MM.1S (cell line): Measurements from ENCODE around the gene CADPS.

Experiments used
- CTCF ChIP-seq: fragments of 300-600 bp; sonication (generic); IDR thresholded peaks from 2 replicates; pipeline ENCODE4 v1.5.1; 2016; ENCODE audit warnings: antibody characterized with exemption, low read length, mixed read lengths
- EZH2phosphoT487 ChIP-seq: fragments of 300-600 bp; sonication (generic); IDR thresholded peaks from 2 replicates; pipeline ENCODE4 v1.6.1; 2018; ENCODE audit warnings: antibody characterized with exemption, low read length

GRCh38 chr3:62822905-62823304, 52.3 kb downstream of the CADPS start:
- no peak for TF ChIP-seq CTCF
- no peak for TF ChIP-seq EZH2phosphoT487
